ENCODE measurements around the gene PCDH9.

The PCDH9 gene

DNA sequence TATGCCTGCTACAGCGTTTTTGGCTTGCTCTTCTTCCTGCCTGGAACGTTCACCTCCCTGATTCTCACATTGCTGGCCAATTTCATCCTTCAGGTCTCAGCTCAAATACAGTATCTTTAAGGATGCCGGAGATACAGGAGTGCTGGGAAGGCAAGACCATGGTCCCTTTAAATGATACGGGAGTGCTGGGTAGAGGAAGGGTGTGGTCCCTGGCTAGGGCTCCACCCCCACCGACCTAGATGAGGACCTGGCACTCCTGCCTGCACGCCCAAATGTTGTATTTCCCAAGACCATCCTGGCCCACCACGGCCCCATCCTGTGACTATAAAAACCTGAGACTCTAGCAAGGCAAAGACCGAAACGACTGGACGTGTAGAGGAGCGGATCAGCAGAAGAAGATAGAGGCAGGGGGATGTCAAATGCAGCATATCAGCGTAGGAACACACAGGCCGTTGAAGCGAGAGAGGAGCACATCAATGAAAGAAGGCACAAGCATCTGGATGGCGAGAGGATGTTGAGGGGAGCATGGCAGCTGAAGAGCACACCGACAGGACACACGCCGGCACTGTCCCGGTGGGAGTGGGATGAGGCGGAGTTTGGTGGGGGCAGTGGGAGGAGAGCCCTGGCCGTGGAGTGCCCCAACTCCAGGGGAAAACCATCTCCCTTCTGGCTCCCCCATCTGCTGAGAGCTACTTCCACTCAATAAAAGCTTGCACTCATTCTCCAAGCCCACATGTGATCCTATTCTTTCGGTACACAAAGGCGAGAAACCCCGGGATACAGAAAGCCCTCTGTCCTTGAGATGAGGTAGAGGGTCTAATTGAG lies 74.0 kb downstream of the PCDH9 start:
- no peak for DNase-seq

DNA sequence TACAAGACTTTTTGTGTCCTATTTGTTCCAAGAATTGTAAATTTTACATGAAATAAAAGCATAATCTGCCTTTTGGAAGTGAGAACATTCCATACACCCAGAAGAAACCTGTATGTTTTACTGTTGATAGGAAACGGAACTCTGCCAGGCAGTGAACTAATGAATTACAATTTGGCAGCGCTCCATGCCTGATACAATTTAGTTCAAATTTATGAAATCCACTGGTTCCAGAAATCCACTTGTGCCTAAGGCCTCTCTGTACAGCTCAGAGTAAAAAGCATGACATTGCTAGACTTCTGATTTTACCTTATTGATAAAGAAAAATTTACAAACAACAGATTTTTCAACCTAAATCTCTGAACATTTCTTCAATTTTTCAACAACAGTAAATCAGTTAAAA lies 78.1 kb downstream of the PCDH9 start:
- DNase-seq, result no peak

DNA sequence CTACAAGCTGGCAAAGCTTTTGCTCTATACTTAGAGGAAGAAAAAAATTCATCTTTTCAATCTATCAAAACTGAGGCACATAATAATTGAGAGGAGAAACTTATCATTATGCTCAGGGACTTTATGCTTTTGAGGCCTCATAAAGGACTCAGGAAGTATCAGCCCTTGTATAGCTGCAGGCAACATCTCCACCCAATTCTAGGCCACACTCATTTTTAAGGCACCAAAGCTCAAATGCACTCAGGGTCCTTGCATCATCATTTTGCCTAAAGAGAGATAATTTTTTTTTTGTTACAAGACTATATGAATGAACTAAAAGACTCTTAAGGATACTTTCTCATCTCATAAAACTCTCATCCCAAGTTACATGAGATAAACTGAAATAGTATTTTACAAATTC lies 78.5 kb downstream of the PCDH9 start:
- no peak for DNase-seq

DNA sequence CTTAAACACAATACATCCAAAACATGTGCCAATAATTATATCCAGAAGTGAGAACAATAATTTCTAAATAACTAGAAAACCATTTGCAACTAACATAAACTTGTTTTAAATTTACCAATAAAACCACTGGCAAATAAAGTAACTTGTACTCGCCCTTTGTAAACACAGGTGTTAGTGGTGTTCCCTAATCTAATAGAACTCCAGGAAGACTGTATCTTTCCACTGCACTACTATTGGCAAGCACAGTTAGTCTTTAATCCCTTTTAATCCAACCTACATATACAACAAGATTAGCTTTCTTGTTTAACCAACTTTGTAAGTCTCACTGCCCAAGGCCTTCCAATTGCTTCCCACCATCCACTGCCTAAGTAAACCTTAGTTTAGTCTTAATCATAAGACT lies 79.5 kb downstream of the PCDH9 start:
- DNase-seq, result no peak

DNA sequence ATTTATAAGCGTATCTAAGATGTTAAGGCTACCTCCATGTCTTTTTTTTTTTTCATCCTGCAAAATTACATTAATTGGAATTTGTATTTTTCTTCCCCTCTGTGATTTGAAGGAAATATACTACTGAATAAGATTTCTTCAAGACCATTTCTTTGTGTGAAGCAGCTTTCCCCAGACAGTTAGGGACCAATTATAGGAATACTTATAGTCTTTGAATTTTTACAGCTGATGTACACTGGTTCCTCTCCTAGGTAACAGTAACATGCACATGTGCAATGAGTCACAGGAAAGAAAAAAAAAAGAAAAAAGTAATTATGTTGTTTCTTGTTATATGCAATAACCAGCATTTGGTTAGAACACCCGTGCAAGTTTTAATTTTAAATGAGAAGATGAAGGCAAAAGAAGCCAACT lies 82.0 kb downstream of the PCDH9 start:
- DNase-seq, result no peak

DNA sequence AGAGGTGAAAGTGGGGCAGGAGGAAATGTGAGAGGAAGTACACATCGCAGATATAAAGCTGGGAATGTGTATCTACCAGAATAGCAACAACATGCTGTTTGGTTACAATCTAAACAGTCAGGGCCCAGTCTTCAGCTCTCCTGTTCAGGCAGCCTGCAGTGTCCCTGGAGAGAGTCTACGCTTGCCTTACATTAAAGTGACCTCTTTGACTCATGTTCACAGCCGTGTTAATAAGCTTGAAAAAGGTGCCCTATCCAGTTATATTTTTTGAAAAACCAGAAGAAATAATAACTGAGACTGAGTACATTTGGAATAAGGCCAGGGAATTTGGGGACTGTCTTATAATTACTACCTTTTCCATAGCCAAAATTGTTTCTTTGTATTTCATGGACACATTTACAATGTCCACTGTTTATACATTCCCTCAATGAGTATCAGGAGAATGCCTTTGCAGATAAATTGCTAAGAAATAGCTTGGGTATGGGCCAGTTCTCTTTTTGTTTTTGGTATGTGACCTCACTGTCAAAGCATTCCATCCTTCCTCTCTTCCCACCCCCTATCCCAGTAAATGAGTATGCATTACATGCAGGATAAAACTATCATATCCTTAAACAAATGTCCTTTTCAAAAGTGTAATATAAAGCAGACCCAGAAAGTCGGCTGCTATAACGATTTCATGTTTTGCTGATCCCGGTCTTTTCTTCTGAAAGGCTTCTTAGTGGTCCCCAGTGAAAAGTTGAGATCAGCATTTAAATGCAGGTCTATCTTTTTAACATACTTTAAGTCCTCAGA lies 82.6 kb downstream of the PCDH9 start:
- DNase-seq, result no peak

DNA sequence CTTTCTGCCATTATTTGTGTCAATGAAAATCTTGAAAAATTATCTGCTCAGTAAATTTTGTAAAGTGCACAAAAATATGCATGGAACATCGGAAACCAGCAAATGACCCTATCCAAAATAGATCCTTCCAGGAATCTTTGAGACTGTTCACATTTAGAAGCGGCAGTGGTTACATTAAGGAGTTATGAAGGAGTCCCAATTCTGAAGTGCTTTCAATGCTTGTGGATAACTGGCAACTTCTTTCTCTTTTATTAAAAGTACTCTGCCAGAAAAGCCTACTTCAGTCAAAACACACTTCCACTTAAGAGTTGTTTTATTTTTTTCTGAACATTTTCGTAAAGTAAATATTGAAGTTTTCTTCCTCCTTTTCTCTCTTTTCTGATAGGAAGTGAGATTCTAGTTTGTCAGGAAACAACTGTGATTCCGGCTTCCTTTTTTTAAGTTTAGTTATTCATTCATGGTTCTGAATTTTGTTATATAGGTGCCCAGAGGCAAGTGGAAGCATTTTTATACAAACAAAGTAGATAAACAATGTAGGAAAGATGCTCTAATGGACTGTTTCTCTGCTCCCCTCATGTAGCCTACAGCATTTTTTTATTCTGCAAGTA lies 83.5 kb downstream of the PCDH9 start:
- DNase-seq, result no peak

DNA sequence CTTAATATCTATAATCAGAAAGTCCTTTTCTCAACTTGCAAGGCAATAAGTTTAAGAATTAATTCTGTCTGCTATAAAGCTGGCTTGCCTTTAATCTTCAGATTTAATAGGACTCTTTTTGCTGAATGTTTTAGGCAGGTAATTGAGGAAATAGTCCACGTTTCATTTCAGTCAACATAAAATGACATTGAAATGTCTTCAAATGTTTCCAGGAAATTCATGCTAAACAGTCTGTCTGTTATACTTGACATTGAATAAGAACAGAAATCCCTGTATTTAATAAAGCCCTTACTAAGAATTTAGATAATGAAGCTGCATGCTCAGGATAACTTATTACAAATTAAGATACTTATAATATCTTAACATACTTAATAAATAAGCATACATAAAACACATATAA lies 84.2 kb downstream of the PCDH9 start:
- DNase-seq, result no peak

DNA sequence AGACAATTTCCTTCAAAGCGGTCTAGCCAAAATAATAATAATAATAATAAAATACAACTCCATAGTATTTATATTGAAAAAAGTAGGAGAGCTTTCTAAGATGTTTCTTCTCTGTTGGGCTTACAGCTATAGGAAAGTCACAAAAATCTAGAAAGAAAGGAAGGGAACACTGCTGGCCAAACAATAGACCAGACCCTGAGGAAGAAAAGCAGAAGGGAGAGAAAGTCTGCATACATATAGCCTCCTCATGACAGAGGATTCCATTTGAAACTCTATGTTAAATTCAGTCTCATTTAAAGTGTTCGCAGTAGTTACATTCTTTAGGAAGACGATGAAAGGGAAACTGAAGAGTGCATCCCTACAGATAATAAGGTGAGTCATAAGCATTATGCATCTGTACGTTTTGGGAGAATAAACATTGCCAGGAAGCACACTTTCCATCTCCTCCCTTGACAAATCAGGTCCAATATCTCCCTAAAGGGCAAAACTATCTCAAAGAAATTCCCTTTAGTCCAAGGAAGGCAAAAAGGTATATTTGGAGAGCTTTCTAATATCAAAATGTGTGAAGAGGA lies 86.5 kb downstream of the PCDH9 start:
- no peak for DNase-seq

DNA sequence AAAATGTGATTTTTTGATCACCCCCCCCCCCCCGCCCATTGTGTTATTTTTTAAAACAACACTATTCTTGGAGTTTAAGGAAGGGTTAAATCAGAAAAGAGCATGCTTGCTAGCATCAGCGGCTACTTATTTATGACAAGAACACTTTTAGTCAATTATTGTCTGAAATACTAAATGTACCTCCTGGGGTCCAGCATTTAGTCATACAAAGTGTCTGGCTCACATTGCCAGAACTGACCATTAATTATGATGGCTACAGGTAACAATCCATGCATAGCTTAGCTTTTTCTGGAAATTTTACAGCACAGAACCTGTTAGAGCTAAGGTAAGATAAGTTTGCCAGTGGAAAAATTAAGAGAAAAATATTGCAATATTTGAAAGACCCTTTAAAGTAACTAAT lies 90.1 kb downstream of the PCDH9 start:
- no peak for DNase-seq

DNA sequence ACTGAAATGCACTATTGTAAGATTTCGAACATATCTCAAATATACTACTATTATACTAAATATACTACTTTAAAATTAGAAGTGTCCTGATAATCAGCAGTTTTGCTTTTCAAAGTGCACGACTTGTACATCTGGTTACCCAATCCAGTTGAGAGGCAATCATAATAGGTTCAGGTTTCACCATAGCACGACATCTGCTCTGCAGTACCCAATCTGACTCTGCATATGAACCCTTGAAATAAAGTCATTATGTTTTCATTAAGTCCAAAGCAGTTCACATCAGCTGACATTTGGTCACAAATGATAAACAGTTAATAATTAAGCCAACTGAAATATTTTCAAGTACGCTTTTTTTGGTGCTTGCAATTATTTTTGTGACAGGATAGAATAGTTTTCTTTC lies 90.6 kb downstream of the PCDH9 start:
- no peak for DNase-seq

DNA sequence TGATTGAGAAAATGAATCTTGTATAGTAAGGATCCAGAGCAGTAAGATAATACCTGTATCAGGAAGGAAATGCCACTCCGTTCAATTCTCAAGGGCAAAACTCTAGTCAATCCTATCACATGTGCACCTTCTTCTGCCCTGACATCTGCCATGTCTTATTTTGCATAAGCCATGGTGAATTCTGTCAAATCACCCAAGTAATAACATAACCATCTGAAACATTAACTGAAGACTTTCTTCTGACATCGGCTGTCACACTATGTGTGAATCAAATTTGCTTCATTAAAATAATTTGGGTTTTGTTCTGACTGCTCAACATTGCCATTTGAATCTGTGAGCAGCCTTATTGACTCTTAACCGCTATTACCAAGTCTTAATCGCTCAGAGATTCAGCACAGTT lies 91.2 kb downstream of the PCDH9 start:
- no peak for DNase-seq

DNA sequence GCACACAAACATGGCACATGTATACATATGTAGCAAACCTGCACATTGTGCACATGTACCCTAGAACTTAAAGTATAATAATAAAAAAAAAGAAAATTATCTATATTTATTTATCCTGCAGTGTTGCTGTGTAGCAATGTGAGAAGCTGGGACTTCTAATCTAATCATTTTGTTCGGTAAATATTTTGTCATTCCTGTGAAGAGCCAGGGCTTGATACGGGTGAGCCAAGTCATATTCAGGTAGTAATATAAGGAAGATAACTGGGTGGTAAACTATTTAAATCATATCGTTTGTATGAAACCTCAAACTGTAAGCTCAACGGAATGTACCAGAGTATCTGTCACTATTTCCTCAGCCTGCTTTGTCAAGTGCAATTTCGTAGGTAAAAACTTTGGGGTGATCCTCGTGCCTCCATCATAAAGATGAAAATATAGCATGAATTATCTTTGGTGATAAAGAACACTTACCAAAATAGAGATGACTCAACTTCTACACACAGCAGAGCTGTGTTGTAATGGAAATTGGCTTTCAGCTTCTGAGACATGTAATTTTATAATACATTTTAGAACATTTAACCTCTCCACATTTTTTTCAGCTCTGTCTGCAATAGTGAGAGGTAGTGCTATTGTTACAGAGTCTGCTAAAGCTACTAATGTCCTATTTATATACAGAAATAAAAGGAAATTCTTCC lies 92.9 kb downstream of the PCDH9 start:
- no peak for DNase-seq

DNA sequence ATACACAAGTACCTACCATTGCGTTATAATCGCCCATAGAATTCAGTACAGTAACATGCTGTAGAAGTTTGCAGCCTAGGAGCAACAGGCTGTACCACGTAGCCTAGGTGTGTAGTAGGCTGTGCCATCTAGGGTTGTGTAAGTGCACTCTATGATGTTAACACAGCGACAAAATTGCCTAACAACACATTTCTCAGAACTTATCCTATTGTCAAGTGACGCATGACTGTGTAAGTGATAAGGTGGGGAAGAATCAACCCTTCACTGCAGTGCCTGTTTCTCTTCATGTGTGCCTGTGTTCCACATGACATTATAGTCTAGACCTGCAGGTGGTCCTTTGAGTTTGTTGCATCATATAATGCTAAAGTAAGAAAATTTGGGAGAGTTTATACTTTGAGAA lies 94.0 kb downstream of the PCDH9 start:
- no peak for DNase-seq

DNA sequence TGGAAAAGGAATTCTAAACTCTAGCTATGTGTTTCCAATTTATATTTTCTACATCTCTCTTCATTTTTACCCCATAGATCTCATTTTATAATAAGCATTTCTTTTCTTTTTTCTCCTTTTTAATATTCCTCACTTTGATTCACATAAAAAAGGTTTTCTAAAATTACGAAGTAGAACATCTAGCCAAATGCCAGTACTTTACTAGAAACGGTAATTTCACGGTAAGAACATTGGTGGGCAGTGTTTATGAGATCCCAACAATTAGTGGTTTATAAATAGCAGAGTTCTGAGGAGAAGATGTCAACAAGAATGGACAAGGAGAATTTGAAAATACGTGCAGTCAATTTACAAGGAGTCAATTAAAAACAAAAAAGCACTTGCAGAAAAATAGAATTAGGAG lies 94.8 kb downstream of the PCDH9 start:
- DNase-seq, result no peak

DNA sequence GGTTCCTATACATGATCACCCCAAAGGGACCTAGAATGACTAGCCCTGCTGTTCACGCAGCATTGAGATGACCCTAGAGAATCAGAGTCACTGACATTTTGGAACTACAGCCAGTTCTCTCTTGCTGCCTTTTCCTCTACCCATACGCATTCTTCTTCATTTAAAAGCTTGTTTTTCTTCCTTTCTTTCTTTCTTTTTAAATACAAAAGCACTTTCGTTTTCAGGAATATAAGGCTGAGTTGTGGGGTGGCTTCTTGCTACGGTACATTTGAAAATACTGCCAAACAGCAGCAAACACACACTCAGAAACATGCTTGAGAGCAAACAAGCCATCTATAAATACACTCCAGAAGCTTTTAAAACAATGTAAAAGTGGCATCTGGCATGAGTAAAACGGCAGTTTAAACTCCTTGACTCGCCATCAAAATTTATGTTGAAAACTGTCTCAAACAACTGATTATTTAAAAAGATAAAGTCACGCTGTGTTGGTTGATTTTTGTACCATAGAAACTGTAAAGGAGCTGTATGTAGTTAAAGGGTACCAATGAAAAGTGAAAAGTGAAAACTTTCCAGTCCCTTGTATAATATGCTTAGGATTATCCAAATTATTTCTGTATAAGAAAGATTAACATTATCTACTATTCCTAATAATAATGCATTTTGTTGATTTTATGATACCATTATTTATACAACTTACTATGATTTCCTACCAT lies 95.6 kb downstream of the PCDH9 start:
- no peak for DNase-seq

DNA sequence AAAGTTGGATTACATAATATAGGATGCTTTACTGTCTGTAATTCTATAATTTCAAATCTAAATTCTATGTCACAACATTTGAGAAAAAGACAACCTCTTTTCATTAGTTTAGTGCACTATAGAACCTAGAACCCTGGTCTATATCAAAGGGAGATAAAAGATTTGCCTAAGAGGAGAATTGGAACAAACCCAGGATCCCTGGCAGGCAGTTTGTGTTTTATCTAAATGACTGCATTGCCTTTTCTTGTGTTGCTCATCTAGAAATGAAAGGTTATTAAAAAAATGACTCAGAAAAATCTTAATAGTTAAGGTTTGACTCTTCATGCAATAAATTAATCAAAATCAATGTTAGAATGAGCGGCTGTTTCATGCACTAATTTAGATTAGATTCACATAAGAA lies 96.7 kb downstream of the PCDH9 start:
- no peak for DNase-seq

DNA sequence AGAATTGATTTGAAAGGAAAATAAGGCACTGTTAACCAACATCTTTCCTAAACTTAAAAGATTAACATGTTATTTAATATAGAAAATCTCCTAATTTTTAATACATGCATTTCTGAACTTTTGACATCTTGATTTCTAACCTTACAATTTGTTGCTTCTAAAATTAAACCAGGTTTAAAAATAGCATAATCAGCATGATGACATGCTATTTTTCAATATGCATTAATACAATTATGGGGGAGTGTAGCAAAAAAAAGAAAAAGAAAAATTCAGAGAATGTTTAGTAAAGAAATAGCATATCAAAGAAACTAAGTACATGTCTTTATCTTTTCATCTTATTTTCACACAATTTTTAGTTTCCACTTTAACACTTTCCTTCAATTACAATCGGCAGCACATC lies 98.7 kb downstream of the PCDH9 start:
- DNase-seq, result no peak

DNA sequence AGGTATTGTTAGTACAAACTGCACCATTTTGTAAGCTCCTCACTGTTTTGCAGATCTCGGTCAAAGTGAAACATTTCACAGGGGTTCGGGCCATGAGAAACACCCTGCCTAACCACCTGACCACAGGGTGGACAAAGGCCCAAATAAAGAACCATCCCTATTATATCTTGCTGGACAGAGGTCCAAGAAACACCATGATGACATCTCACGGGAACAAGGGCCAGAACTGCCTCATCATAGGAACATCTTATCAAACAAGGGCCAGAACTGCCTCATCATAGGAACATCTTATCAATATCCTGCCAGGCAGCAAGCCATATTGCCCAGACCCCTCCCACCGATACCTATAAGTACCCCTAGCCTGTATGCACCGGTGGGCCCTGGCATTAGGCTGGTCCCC lies 99.7 kb downstream of the PCDH9 start:
- no peak for DNase-seq

DNA sequence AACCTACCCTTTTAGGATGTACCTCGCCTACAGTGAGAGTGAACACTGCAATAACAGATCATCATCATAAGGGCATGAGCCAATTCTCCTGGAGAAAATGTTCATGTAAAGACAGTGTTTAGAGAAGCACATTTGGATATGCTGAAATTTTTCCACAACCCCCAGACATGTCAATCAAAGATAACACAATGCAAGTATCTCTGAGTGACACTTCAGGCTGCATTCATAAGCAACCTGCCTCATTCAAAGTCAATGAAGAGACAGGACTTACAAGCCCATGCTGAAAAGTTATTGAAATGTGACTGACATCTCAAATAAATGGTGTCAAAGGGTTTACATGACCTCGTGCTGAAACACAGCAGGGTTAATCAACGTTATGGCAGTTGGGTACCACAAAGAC lies 102.0 kb downstream of the PCDH9 start:
- no peak for DNase-seq

DNA sequence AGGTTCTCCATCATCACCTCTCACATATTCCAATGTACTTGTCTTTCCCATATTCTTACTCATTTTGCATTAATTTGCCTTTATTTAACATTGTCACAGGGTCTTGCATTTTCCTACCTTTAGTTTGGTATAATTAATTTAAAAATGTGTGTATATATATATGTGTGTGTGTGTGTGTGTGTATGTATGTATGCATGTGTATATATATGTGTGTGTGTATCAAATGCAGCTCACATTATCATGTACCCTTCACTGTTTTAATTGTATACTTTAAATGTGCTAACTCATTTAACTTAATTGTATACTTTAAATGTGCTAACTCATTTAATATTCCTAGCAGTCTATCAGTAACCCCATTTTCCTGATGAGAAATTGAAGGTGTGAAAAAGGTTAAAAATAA lies 104.5 kb downstream of the PCDH9 start:
- DNase-seq, result no peak

DNA sequence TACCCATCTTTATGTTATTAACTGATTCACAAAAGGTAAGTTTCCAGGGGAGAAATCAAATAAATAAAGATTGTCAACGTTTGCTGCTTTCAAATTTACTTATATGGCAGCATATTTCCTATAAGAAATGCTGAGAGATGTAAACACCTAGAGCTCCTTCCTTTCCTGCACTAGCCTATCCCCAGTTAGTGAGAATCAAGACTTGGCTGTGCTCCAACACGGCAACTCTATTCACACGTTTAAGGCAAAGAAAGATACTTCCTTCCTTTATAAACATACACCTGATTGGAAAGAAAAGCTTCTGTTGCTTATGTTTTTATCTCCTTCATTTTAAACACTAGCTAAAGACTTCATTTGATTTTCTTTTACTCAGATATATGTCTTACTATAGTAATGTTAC lies 107.0 kb downstream of the PCDH9 start:
- no peak for DNase-seq
